Caco-2 (cell line): Measurements from ENCODE around the gene DAB1. TPM values are rescaled to one million over a fixed set of nuclear protein-coding genes. Genes with fewer than 3 reads are reported as not detected.
A peak's percentile ranks its signal among the peaks of the same experiment; 100 is the strongest.

Experiments
- BruUV-seq: library from RNA; stranded (reverse); fragments of 400-500 nt; replicated peaks from 2 replicates; lab custom pipeline; 2021; lab: Mats Ljungman, UMichigan
- CTCF ChIA-PET: fragments of 300-600 bp; sonication (Branson Sonifier 250); formaldehyde crosslinking; loops from one replicate; lab custom pipeline; 2022; ENCODE audit warnings: antibody characterized with exemption; lab: Charles Lee
- POLR2A ChIA-PET: fragments of 300-600 bp; sonication (Branson Sonifier 250); formaldehyde crosslinking; loops from one replicate; lab custom pipeline; 2022; ENCODE audit warnings: antibody characterized with exemption; lab: Charles Lee
- DNase-seq, 2 experiments: peaks; one replicate each; pipeline versions ENCODE4 v3.0.0 to v3.0.0-alpha.2; 2020 to 2022
- H3K27me3 ChIP-seq: replicated peaks from 2 replicates; pipeline ENCODE4 v1.6.0; 2011; ENCODE audit warnings: low read length; ENCODE audit not compliant: control insufficient read depth, insufficient read depth
- H3K36me3 ChIP-seq: 2 replicates; pipeline ENCODE4 v1.5.1; 2011; ENCODE audit warnings: low read length; ENCODE audit not compliant: control insufficient read depth, insufficient read depth
- H3K4me1 ChIP-seq: fragments of 250-450 bp; sonication (Bioruptor Pico); 2 replicates; pipeline ENCODE4 v1.5.1; 2020; ENCODE audit warnings: mild to moderate bottlenecking
- H3K4me3 ChIP-seq: 2 replicates; pipeline ENCODE4 v1.5.1; 2011; ENCODE audit warnings: low read depth, mild to moderate bottlenecking, control low read depth, low read length
- H3K9me3 ChIP-seq: fragments of 250-450 bp; sonication (Bioruptor Pico); 2 replicates; pipeline ENCODE4 v1.5.1; 2020; ENCODE audit warnings: mild to moderate bottlenecking, moderate library complexity
- H3K27ac Mint-ChIP-seq: one replicate; pipeline ENCODE4 v1.8.0; 2022; ENCODE audit warnings: mixed read lengths; ENCODE audit not compliant: unreplicated experiment
- H3K27me3 Mint-ChIP-seq: one replicate; pipeline ENCODE4 v1.8.0; 2022; ENCODE audit warnings: mixed read lengths; ENCODE audit not compliant: insufficient read depth, unreplicated experiment
- H3K36me3 Mint-ChIP-seq: one replicate; pipeline ENCODE4 v1.8.0; 2022; ENCODE audit warnings: mild to moderate bottlenecking, mixed read lengths; ENCODE audit not compliant: insufficient read depth, unreplicated experiment
- H3K4me1 Mint-ChIP-seq: one replicate; pipeline ENCODE4 v1.8.0; 2022; ENCODE audit warnings: low read depth, mixed read lengths; ENCODE audit not compliant: unreplicated experiment
- H3K4me3 Mint-ChIP-seq: one replicate; pipeline ENCODE4 v1.8.0; 2022; ENCODE audit warnings: mild to moderate bottlenecking, moderate library complexity, mixed read lengths; ENCODE audit not compliant: unreplicated experiment
- H3K9me3 Mint-ChIP-seq: one replicate; pipeline ENCODE4 v1.8.0; 2022; ENCODE audit warnings: mixed read lengths; ENCODE audit not compliant: unreplicated experiment
- intact Hi-C: fragments of 100-400 bp; cut with micrococcal nuclease; formaldehyde crosslinking; loops from one replicate; pipeline ENCODE4 v1.10.0; 2022; ENCODE audit not compliant: unreplicated experiment
- total RNA-seq: library from RNA; stranded (reverse); gene quantifications from 2 replicates; pipeline ENCODE4 v1.2.3, GENCODE V29; 2022
- TF ChIP-seq, protein P1 (sequence below), 2 experiments: fragments of 200-600 bp in 1 of 2; IDR thresholded peaks; 1 replicate in 1 of 2; 2 replicates in 1 of 2; pipeline versions ENCODE4 v1.5.1 to v1.8.0; 2011 to 2022; ENCODE audit warnings: antibody characterized with exemption in 1 of 2, control low read depth in 1 of 2, inconsistent platforms in 1 of 2, low read depth in 1 of 2, low read length in 1 of 2, mild to moderate bottlenecking in 1 of 2, moderate library complexity in 1 of 2; ENCODE audit not compliant: insufficient read depth in 1 of 2, severe bottlenecking in 1 of 2, unreplicated experiment in 1 of 2

DAB1 gene
- total RNA-seq, 1 experiment from 2014 or later, result 0.32 TPM

DNA sequence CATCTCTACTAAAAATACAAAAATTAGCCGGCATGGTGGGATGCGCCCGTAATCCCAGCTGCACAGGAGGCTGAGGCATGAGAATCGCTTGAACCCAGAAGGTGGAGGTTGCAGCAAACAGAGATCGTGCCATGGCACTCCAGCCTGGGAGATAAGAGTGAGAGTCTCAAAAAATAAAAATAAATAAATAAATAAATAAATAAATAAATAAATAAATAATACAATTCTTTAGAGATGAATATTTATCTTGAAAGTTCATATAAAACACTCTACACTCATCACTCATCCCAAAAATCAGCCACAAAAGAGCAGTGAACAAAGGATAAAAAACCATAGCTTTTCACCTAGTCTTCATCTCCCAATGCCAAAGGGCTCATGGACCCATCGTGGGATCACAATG, 295.9 kb downstream of the DAB1 start:
- TF ChIP-seq, protein P1, sequence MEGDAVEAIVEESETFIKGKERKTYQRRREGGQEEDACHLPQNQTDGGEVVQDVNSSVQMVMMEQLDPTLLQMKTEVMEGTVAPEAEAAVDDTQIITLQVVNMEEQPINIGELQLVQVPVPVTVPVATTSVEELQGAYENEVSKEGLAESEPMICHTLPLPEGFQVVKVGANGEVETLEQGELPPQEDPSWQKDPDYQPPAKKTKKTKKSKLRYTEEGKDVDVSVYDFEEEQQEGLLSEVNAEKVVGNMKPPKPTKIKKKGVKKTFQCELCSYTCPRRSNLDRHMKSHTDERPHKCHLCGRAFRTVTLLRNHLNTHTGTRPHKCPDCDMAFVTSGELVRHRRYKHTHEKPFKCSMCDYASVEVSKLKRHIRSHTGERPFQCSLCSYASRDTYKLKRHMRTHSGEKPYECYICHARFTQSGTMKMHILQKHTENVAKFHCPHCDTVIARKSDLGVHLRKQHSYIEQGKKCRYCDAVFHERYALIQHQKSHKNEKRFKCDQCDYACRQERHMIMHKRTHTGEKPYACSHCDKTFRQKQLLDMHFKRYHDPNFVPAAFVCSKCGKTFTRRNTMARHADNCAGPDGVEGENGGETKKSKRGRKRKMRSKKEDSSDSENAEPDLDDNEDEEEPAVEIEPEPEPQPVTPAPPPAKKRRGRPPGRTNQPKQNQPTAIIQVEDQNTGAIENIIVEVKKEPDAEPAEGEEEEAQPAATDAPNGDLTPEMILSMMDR (IDR thresholded peaks at IDR 0.05; ENCODE audit: insufficient read depth in 1 of 2, low read depth in 1 of 2, low read length in 1 of 2, severe bottlenecking in 1 of 2, unreplicated experiment in 1 of 2), result no peak
- intact Hi-C loops, result loop anchor here (10.0 kb wide), 1 partner anchor 293 kb away; no protein-coding TSS in a partner anchor
- Mint-ChIP-seq H3K4me3 (no peak overlapping the region), H3K36me3 (no peaks in the 10 kb centered on the region), H3K4me1 (no peaks in the 10 kb centered on the region), H3K9me3 (no peaks in the 10 kb centered on the region), H3K27ac (no peak overlapping the region), H3K27me3 (no peaks in the 10 kb centered on the region)
- ChIA-PET POLR2A (no interaction called here), CTCF (no interaction called here)
- Histone ChIP-seq H3K9me3 (no peaks in the 10 kb centered on the region), H3K4me3 (no peak overlapping the region), H3K27me3 (no peaks in the 10 kb centered on the region), H3K36me3 (no peaks in the 10 kb centered on the region), H3K4me1 (no peaks in the 10 kb centered on the region)
- no TSS peak for BruUV-seq
- no peak for DNase-seq

DNA sequence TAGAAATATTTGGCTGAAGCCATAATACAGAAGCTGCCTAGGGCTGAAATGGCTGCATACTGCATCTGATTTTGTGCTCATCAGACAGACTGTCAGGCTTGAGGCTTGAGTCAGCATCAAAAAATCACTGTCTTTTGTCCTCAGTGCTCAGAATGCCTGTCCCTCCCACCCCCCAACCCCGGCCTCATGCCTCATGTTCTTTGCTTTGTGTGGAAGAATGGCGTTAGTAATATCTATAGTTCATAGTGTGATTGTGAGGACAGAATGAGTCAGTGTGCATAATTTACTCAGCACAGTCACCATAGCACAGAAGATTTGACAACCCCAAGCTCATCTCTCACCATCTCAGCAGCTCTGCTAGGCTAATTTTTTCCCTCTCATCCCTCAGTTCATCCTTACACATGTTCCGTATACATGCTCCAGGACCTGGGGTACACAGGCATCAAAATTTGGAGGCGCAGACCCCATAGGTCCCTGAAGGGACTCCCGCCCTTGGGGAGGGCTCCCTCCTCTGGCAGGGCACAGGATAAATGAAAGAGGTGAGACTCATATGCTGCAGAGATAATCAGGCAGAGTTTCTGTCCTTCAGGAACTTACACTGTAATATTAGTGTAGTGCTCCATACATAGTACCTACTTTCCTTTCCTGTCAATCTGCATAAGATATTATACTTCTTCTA, 299.0 kb downstream of the DAB1 start:
- no TSS peak for BruUV-seq
- Mint-ChIP-seq H3K27me3 (no peaks in the 10 kb centered on the region), H3K36me3 (no peaks in the 10 kb centered on the region), H3K9me3 (no peaks in the 10 kb centered on the region), H3K27ac (peak overlapping the region; percentile 48), H3K4me1 (no peaks in the 10 kb centered on the region), H3K4me3 (no peak overlapping the region)
- ChIA-PET POLR2A (no interaction called here), CTCF (no interaction called here)
- DNase-seq, result no peak
- H3K27me3 ChIP-seq, result no peaks in the 10 kb centered on the region
- H3K36me3 ChIP-seq, result no peaks in the 10 kb centered on the region
- no peaks in the 10 kb centered on the region for H3K4me1 ChIP-seq
- no peaks in the 10 kb centered on the region for H3K9me3 ChIP-seq
- no peak overlapping the region for H3K4me3 ChIP-seq
- TF ChIP-seq, protein P1 (IDR thresholded peaks at IDR 0.05; ENCODE audit: insufficient read depth in 1 of 2, low read depth in 1 of 2, low read length in 1 of 2, severe bottlenecking in 1 of 2, unreplicated experiment in 1 of 2), result no peak
- intact Hi-C loops, result loop anchor here (10.0 kb wide), 1 partner anchor 290 kb away; no protein-coding TSS in a partner anchor

DNA sequence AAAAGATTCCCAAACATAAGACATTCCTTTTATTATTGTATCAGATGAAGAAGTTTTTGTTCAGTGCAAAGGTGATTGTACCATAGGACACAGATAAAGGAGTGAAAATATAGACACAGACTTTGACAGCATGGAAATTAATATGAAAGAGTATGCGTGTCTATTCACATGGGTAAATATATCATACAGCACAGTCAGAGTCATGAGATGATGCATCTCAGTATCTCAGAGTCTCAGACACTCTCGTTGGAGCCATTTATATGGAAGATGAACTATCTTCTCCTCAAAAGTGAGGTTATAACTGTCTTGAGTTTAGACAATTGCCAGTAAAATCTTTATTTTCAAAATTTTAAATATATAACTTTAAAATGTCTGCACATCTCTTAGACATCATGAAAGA, 299.7 kb downstream of the DAB1 start:
- Histone ChIP-seq H3K27me3 (no peaks in the 10 kb centered on the region), H3K36me3 (no peaks in the 10 kb centered on the region), H3K4me1 (0 out of 2 replicates have a peak, but pooled peaks cover under 1% of the 10 kb centered on the region), H3K4me3 (no peak overlapping the region), H3K9me3 (no peaks in the 10 kb centered on the region)
- CTCF ChIA-PET, result no interaction called here
- no peak overlapping the region for H3K4me3 Mint-ChIP-seq
- H3K4me1 Mint-ChIP-seq, result no peaks in the 10 kb centered on the region
- no peaks in the 10 kb centered on the region for H3K27me3 Mint-ChIP-seq
- intact Hi-C loops, result loop anchor here (10.0 kb wide), 1 partner anchor 289 kb away; no protein-coding TSS in a partner anchor
- no peaks in the 10 kb centered on the region for H3K36me3 Mint-ChIP-seq
- POLR2A ChIA-PET, result no interaction called here
- no peak for DNase-seq
- BruUV-seq, result no TSS peak
- no peak overlapping the region for H3K27ac Mint-ChIP-seq
- TF ChIP-seq, protein P1 (IDR thresholded peaks at IDR 0.05; ENCODE audit: insufficient read depth in 1 of 2, low read depth in 1 of 2, low read length in 1 of 2, severe bottlenecking in 1 of 2, unreplicated experiment in 1 of 2), result no peak
- H3K9me3 Mint-ChIP-seq, result no peaks in the 10 kb centered on the region
